ENCODE results near the gene OGFR. TPM values are rescaled to one million over a fixed set of nuclear protein-coding genes. Genes with fewer than 3 reads are reported as not detected.

Gene OGFR
- total and polyA plus RNA-seq, 2 donors (not counting 3 experiments of a cell fraction or from before 2014, with no cell fraction given) = 30.8 to 44.0 TPM

DNA sequence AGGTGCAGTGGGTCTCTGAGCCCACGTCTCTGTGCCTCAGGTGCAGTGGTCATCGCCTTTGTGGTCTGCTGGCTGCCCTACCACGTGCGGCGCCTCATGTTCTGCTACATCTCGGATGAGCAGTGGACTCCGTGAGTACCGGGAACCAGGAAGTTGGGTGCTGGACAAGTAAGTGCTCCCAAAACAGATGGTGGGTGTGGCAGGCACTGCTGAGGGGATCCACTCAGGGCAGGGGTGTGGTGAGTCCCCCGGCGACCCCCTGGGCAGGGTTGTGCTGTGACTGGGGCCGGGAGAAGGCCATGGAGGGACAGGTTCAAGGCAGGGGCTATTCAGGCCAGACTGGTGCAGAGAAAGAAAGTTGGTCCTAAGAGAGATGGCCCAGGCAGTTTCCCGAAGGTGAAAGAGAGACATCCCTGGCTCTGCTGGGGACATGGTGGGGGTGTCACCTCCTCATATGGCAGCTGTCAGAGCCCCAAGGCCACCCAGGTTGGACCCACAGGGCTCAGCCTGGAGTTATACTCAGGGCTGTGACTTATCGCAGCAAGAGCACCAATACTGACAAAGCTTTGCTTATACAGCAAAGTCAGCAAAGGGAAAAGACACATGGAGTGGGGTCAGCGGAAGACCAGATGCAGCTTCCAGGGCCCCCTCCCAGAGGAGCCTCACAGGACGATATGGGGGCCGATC is 46.3 kb upstream of the OGFR start:
- no peak for FAIRE-seq
- CTCF ChIA-PET = interaction anchor here (1.5 kb wide), 1 partner anchor 18 kb away, joined by 4 read pairs; no protein-coding TSS in a partner anchor
- no peak for DNase-seq (ENCODE audit: low read depth, low spot score)

More for the DNA sequence above, 46.3 kb upstream of the OGFR start:
- BruUV-seq (replicated peaks) = no TSS peak
- Histone ChIP-seq H3K36me3 (ENCODE audit: control insufficient read depth in 2 of 2, extremely low read depth in 1 of 2, insufficient read depth in 2 of 2, low read length in 2 of 2) (no peaks in the 10 kb centered on the region), H2AFZ (ENCODE audit: low read depth, low read length) (no peak overlapping the region), H3K4me2 (ENCODE audit: insufficient read depth, low read length) (no peak overlapping the region), H3K4me3 (replicated peaks in 1 of 3; ENCODE audit: insufficient read depth in 1 of 3, low read depth in 1 of 3, low read length in 3 of 3) (no peak overlapping the region), H3K9me1 (replicated peaks; ENCODE audit: control insufficient read depth, extremely low read depth, insufficient read depth, low read length) (no peaks in the 10 kb centered on the region), H3K4me1 (ENCODE audit: control insufficient read depth, extremely low read depth, insufficient read depth, low read length) (no peaks in the 10 kb centered on the region), H3K9me3 (replicated peaks; ENCODE audit: control insufficient read depth, insufficient read depth, low read length) (no peaks in the 10 kb centered on the region), H3K27me3 (ENCODE audit: control insufficient read depth in 2 of 2, insufficient read depth in 2 of 2, low read length in 2 of 2) (peaks cover 2 to 3% of the 10 kb centered on the region in 2 experiments), H3K27ac (ENCODE audit: insufficient read depth, low read depth, low read length) (no peak overlapping the region), H3K79me2 (ENCODE audit: control insufficient read depth, insufficient read depth, low read length) (no peaks in the 10 kb centered on the region), H4K20me1 (replicated peaks; ENCODE audit: control insufficient read depth, extremely low read depth, insufficient read depth, low read length) (no peaks in the 10 kb centered on the region), H3K9ac (replicated peaks; ENCODE audit: extremely low read depth, insufficient read depth, low read length) (no peak overlapping the region)
- TF ChIP-seq CTCF (IDR thresholded peaks at IDR 0.05; ENCODE audit: extremely low read depth in 1 of 2, insufficient read depth in 1 of 2, low read depth in 1 of 2, low read length in 2 of 2) = no peak
- no peak for TF ChIP-seq GATA2 (IDR thresholded peaks at IDR 0.05; ENCODE audit: insufficient read depth, insufficient read length, low read depth, low read length)
- no peak for TF ChIP-seq EZH2 (IDR thresholded peaks at IDR 0.05; ENCODE audit: borderline replicate concordance, low read depth, low read length, severe bottlenecking)
- no peak for TF ChIP-seq MAX (IDR thresholded peaks at IDR 0.05; ENCODE audit: insufficient read depth, insufficient read length)
- no peak for TF ChIP-seq JUN (IDR thresholded peaks at IDR 0.05; ENCODE audit: borderline replicate concordance, insufficient read depth, insufficient read length, low read depth)
- POLR2A ChIA-PET = no interaction called here
- intact Hi-C loops (cut with micrococcal nuclease) (no loop called here), dilution Hi-C loops (cut with MboI; ENCODE audit: extremely low pct_ligation_motif_present, low sequenced_read_pairs) (no loop called here)
